ENCODE data around the gene DSTN. TPM values are rescaled to one million over a fixed set of nuclear protein-coding genes. Genes with fewer than 3 reads are reported as not detected.

DSTN gene
- total and polyA plus RNA-seq, 2 donors (not counting 3 experiments of a cell fraction or from before 2014, with no cell fraction given), result 66.1 to 300 TPM

DNA sequence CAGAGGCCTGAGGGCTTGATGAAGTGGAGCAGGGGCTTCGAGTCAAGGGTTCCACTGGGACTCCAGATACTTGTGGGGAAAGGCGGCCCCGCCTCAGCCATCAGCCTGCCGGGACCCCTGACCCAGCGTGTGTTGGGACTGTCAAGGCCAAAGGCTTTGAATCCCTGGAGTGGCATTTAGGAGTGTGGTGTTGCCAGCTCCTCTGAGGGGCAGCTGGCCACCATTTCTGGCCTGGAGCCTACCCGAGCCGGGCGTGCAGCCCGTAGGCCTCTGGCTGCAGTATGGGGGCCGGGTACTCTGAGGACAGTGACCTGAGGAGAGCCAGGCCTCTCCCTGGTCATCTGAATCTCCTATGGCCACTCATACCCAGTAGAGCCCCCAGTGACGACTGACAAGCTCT lies 72.1 kb downstream of the DSTN start:
- Histone ChIP-seq H3K79me2 (ENCODE audit: control insufficient read depth, insufficient read depth, low read length) (peaks cover 35% of the 10 kb centered on the region), H3K27ac (ENCODE audit: insufficient read depth, low read depth, low read length) (no peak overlapping the region), H4K20me1 (replicated peaks; ENCODE audit: control insufficient read depth, extremely low read depth, insufficient read depth, low read length) (no peaks in the 10 kb centered on the region), H2AFZ (ENCODE audit: low read depth, low read length) (no peak overlapping the region), H3K36me3 (ENCODE audit: control insufficient read depth in 2 of 2, extremely low read depth in 1 of 2, insufficient read depth in 2 of 2, low read length in 2 of 2) (peaks cover 11 to 56% of the 10 kb centered on the region in 2 experiments), H3K4me3 (replicated peaks in 1 of 3; ENCODE audit: insufficient read depth in 1 of 3, low read depth in 1 of 3, low read length in 3 of 3) (no peak overlapping the region), H3K9me3 (replicated peaks; ENCODE audit: control insufficient read depth, insufficient read depth, low read length) (no peaks in the 10 kb centered on the region), H3K4me1 (ENCODE audit: control insufficient read depth, extremely low read depth, insufficient read depth, low read length) (peaks cover 3% of the 10 kb centered on the region), H3K4me2 (ENCODE audit: insufficient read depth, low read length) (no peak overlapping the region), H3K9me1 (replicated peaks; ENCODE audit: control insufficient read depth, extremely low read depth, insufficient read depth, low read length) (no peaks in the 10 kb centered on the region), H3K9ac (replicated peaks; ENCODE audit: extremely low read depth, insufficient read depth, low read length) (no peak overlapping the region), H3K27me3 (ENCODE audit: control insufficient read depth in 2 of 2, insufficient read depth in 2 of 2, low read length in 2 of 2) (no peaks in the 10 kb centered on the region)
- POLR2A ChIA-PET, result no interaction called here
- CTCF ChIA-PET, result interaction anchor here (1.0 to 1.9 kb wide), 2 partner anchors 9 to 13 kb away, joined by 3 to 6 read pairs; no protein-coding TSS in a partner anchor
- BruUV-seq (replicated peaks), result no TSS peak
- DNase-seq (ENCODE audit: low read depth, low spot score) (no peak), FAIRE-seq (no peak)
- TF ChIP-seq JUN (IDR thresholded peaks at IDR 0.05; ENCODE audit: borderline replicate concordance, insufficient read depth, insufficient read length, low read depth), result no peak
- TF ChIP-seq POLR2AphosphoS5 (IDR thresholded peaks at IDR 0.05; ENCODE audit: insufficient read depth, low read depth, low read length), result no peak
- TF ChIP-seq, protein P1, sequence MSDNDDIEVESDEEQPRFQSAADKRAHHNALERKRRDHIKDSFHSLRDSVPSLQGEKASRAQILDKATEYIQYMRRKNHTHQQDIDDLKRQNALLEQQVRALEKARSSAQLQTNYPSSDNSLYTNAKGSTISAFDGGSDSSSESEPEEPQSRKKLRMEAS (IDR thresholded peaks at IDR 0.05; ENCODE audit: insufficient read depth, insufficient read length), result no peak
- TF ChIP-seq, protein P2, sequence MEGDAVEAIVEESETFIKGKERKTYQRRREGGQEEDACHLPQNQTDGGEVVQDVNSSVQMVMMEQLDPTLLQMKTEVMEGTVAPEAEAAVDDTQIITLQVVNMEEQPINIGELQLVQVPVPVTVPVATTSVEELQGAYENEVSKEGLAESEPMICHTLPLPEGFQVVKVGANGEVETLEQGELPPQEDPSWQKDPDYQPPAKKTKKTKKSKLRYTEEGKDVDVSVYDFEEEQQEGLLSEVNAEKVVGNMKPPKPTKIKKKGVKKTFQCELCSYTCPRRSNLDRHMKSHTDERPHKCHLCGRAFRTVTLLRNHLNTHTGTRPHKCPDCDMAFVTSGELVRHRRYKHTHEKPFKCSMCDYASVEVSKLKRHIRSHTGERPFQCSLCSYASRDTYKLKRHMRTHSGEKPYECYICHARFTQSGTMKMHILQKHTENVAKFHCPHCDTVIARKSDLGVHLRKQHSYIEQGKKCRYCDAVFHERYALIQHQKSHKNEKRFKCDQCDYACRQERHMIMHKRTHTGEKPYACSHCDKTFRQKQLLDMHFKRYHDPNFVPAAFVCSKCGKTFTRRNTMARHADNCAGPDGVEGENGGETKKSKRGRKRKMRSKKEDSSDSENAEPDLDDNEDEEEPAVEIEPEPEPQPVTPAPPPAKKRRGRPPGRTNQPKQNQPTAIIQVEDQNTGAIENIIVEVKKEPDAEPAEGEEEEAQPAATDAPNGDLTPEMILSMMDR (IDR thresholded peaks at IDR 0.05; ENCODE audit: extremely low read depth in 1 of 2, insufficient read depth in 1 of 2, low read depth in 1 of 2, low read length in 2 of 2), result no peak
- no peak for TF ChIP-seq FOS (IDR thresholded peaks at IDR 0.05; ENCODE audit: borderline replicate concordance, insufficient read depth, low read length)
- TF ChIP-seq POLR2A (IDR thresholded peaks at IDR 0.05; ENCODE audit: low read depth, low read length), result no peak
- TF ChIP-seq MYC (IDR thresholded peaks at IDR 0.05; ENCODE audit: low read depth, low read length), result no peak
- no peak for TF ChIP-seq GATA2 (IDR thresholded peaks at IDR 0.05; ENCODE audit: insufficient read depth, insufficient read length, low read depth, low read length)
- TF ChIP-seq EZH2 (IDR thresholded peaks at IDR 0.05; ENCODE audit: borderline replicate concordance, low read depth, low read length, severe bottlenecking), result no peak
- dilution Hi-C loops (cut with MboI; ENCODE audit: extremely low pct_ligation_motif_present, low sequenced_read_pairs) (no loop called here), intact Hi-C loops (cut with micrococcal nuclease) (no loop called here)

Measured in endothelial cell of umbilical vein (primary cell).